HEK293T (cell line): ENCODE results near the gene PKM.

ENCODE experiments used
- CTCF ChIA-PET: fragments of 350-600 bp; formaldehyde crosslinking; extraction: SDS; loops from one replicate; lab custom pipeline; 2021; ENCODE audit warnings: antibody characterized with exemption, inconsistent platforms; lab: Yijun Ruan, JAX
- POLR2A ChIA-PET: fragments of 350-600 bp; formaldehyde crosslinking; extraction: SDS; loops from one replicate; lab custom pipeline; 2020; ENCODE audit warnings: antibody characterized with exemption, inconsistent platforms; lab: Yijun Ruan, JAX
- DNase-seq: peaks from one replicate; pipeline ENCODE4 v3.0.0; 2012; ENCODE audit warnings: mixed read lengths; ENCODE audit errors: extremely low spot score
- ARNT ChIP-seq: fragments of 450-650 bp; IDR thresholded peaks from 2 replicates; pipeline ENCODE4 v1.6.1; 2017; ENCODE audit warnings: mild to moderate bottlenecking
- BHLHE40 ChIP-seq: fragments of 450-650 bp; IDR thresholded peaks from 2 replicates; pipeline ENCODE4 v1.6.1; 2016; ENCODE audit warnings: mild to moderate bottlenecking, moderate library complexity, borderline replicate concordance
- CTBP1 ChIP-seq: fragments of 450-650 bp; IDR thresholded peaks from 2 replicates; pipeline ENCODE4 v1.6.1; 2016; ENCODE audit warnings: borderline replicate concordance
- ELF4 ChIP-seq: fragments of 450-650 bp; IDR thresholded peaks from 2 replicates; pipeline ENCODE4 v1.6.1; 2017; ENCODE audit warnings: antibody characterized with exemption
- FOXA1 ChIP-seq: fragments of 450-650 bp; IDR thresholded peaks from 2 replicates; pipeline ENCODE4 v1.6.1; 2016; ENCODE audit warnings: mild to moderate bottlenecking
- FOXK2 ChIP-seq: fragments of 450-650 bp; IDR thresholded peaks from 2 replicates; pipeline ENCODE4 v1.6.1; 2016; ENCODE audit warnings: mild to moderate bottlenecking
- FOXM1 ChIP-seq: fragments of 450-650 bp; IDR thresholded peaks from 2 replicates; pipeline ENCODE4 v1.6.1; 2017; ENCODE audit warnings: mild to moderate bottlenecking, borderline replicate concordance
- HDGF ChIP-seq: fragments of 450-650 bp; IDR thresholded peaks from 2 replicates; pipeline ENCODE4 v1.6.1; 2017; ENCODE audit warnings: antibody characterized with exemption, borderline replicate concordance
- L3MBTL2 ChIP-seq: fragments of 450-650 bp; conservative IDR thresholded peaks from 2 replicates; pipeline ENCODE4 v1.6.1; 2016; ENCODE audit warnings: mild to moderate bottlenecking
- LEF1 ChIP-seq: fragments of 450-650 bp; IDR thresholded peaks from 2 replicates; pipeline ENCODE4 v1.6.1; 2017; ENCODE audit warnings: mild to moderate bottlenecking, borderline replicate concordance
- NFRKB ChIP-seq: fragments of 450-650 bp; IDR thresholded peaks from 2 replicates; pipeline ENCODE4 v1.6.1; 2016; ENCODE audit warnings: mild to moderate bottlenecking, moderate library complexity
- SP1 ChIP-seq: fragments of 450-650 bp; IDR thresholded peaks from 2 replicates; pipeline ENCODE4 v1.6.1; 2017
- SUZ12 ChIP-seq: fragments of 450-650 bp; IDR thresholded peaks from 2 replicates; pipeline ENCODE4 v1.6.1; 2016; ENCODE audit warnings: mild to moderate bottlenecking
- TARDBP ChIP-seq: fragments of 450-650 bp; IDR thresholded peaks from 2 replicates; pipeline ENCODE4 v1.6.1; 2016
- ZNF384 ChIP-seq: fragments of 450-650 bp; IDR thresholded peaks from 2 replicates; pipeline ENCODE4 v1.6.1; 2016
- TF ChIP-seq, protein P1 (sequence below): fragments of 450-650 bp; IDR thresholded peaks from 2 replicates; pipeline ENCODE4 v1.6.1; 2016

Gene PKM

DNA sequence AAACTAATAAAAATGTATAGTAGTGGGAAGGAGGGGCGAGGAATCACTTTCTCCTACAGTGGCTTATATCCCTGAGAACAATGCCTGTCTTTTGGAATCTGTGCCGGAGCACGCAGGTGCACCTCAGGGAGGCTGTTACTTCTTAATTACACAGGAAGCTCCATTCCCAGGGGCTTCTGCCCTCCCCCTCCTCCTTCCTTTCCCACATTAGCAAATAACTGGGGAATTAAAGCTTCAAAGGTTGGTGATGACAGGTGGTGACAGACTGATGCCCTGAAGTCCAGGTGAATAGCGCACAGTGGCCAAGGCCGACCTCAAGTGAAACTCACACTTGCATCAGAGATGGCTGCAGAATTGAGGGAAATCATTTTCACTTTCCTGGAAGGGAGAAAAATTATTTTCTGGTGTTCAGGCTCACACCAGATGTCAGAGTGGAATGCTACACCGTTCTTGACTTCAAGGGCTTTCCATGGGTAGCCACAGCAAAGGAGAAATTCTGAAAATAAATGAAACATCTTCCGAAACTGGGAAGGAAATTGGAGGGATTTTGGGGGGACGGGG is 37.1 kb downstream of the PKM start:
- POLR2A ChIA-PET, result no interaction called here

DNA sequence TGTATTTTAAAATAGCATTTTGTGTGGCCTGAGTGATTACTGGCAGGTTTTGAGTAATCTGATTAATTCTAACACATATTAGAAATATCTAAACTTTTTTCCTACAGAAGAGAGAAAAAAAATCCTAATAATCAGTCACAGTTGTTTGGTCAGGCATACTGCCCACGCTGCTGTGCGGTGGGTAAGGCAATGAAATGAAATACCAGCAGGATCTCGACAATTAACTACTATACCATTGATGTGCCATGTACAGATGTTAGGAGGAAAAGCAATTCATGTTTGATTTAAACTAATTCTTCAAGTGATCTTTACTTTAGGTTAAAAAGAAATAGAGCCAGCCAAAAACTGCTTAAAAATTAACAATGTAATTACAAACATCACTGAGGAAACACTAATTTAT is 38.6 kb downstream of the PKM start:
- CTCF ChIA-PET, result no interaction called here
- POLR2A ChIA-PET, result no interaction called here
- no peak for DNase-seq
- TF ChIP-seq ARNT (no peak), FOXM1 (no peak), BHLHE40 (no peak), FOXK2 (no peak), SP1 (no peak), ELF4 (no peak), NFRKB (no peak), TARDBP (no peak), ZNF384 (no peak), L3MBTL2 (no peak), FOXA1 (no peak), CTBP1 (no peak), HDGF (no peak), SUZ12 (no peak), LEF1 (no peak)
- TF ChIP-seq, protein P1, sequence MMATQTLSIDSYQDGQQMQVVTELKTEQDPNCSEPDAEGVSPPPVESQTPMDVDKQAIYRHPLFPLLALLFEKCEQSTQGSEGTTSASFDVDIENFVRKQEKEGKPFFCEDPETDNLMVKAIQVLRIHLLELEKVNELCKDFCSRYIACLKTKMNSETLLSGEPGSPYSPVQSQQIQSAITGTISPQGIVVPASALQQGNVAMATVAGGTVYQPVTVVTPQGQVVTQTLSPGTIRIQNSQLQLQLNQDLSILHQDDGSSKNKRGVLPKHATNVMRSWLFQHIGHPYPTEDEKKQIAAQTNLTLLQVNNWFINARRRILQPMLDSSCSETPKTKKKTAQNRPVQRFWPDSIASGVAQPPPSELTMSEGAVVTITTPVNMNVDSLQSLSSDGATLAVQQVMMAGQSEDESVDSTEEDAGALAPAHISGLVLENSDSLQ, result no peak

More for the DNA sequence above, 37.1 kb downstream of the PKM start:
- CTCF ChIA-PET, result no interaction called here
- DNase-seq, result no peak
- TF ChIP-seq LEF1 (no peak), ZNF384 (no peak)

DNA sequence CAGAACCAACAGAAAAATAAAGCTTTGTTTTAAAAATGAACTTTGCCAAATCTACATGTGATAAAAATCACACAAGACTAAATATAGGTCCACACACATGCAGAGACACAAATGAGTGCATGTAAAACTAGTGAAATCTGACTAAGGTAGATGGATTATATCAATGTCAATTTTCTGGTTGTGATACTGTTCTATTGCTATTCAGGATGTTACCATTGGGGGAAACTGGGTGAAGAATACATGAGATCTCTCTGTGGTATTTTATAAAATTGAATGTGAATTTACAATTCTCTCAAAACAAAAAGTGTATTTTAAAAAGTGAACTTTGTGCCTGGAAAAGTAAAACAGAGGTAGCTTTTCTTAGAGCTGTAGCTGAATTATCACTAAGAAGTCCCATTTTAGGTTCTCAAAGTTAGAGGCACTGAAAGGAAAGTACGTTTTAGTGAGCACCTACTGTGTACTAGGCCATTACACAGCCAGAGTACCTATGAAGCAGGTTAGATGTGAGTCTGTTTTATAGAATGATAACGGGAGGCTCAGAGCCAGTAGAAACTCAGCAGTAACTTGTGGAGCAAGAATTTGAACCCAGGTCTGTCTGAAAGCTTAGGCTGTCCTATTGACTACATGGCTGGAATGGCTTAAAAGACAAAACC is 41.6 kb downstream of the PKM start:
- no peak for DNase-seq
- CTCF ChIA-PET, result interaction anchor here (0.9 kb wide), 1 partner anchor 12 kb away, joined by 3 read pairs; no protein-coding TSS in a partner anchor
- POLR2A ChIA-PET, result no interaction called here
- TF ChIP-seq, protein P1, result no peak
- TF ChIP-seq HDGF (no peak), FOXM1 (no peak), TARDBP (no peak), SUZ12 (no peak), SP1 (no peak), L3MBTL2 (no peak), CTBP1 (no peak), ARNT (no peak), ZNF384 (no peak), BHLHE40 (no peak), FOXA1 (no peak), FOXK2 (no peak), NFRKB (no peak), ELF4 (no peak), LEF1 (no peak)

DNA sequence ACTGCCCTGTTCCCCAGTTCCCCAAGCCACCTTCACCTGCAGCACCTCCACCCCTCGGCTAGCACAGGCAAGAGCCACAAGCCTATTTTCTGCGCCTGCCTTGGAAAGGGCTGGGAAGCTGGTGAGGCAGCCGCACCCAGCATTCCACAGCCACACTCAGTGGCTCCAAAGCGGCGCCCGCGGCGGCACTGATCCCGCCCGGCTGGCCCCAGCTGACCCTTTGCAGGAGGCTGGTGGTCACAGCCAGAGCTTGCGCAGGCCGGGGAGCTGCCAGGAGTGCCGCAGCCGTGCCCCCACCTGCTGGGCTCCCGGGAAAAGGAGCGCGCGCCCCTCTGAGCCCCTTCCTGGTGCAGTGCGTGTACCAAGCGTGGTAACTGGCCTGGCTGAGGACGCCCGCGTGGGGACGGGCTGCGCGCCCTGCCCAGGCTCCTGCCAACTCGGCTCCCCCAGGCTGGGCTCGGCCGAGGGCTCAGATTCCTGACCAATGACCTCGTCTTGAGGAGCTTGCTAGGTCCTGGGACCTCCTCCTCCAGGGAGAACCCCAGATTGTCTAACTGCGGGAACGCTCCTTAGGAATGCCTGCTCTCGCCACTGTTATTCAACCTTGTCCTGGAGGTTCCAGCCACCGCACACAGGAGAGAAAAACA is 46.7 kb downstream of the PKM start:
- TF ChIP-seq SUZ12 (no peak), ELF4 (no peak)

DNA sequence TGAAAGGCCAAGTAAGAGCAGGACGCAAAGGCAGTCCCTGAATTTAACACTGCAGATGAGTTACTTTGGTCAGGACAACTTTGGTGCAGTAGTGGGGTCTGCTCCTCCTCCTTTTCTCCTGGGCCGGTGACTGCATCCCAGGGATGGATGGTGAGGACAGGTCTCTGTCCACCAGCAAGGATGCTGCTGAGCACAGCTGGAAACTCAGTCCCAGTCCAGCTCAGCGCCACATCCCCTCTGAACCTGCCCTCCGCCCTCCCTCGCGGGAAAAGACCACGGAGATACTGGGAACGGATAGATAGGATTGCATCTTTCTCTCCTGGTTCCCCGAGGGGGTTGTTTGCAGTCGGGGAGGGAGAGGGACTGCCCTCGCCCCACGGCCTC is 47.2 kb downstream of the PKM start:
- ChIA-PET POLR2A (interaction anchor here (0.8 kb wide), 1 partner anchor 47 kb away, joined by 3 read pairs; no protein-coding TSS in a partner anchor), CTCF (no interaction called here)
- no peak for DNase-seq
- TF ChIP-seq ZNF384 (no peak), FOXM1 (no peak), LEF1 (no peak), FOXA1 (no peak), ARNT (no peak), SP1 (no peak), NFRKB (no peak), BHLHE40 (no peak), FOXK2 (no peak), TARDBP (no peak), SUZ12 (no peak), HDGF (no peak), CTBP1 (no peak), L3MBTL2 (no peak), ELF4 (no peak)
- TF ChIP-seq, protein P1, result no peak

More for the DNA sequence above, 46.7 kb downstream of the PKM start:
- no peak for DNase-seq
- ChIA-PET POLR2A (interaction anchor here (0.8 kb wide), 1 partner anchor 46 kb away, joined by 3 read pairs; no protein-coding TSS in a partner anchor), CTCF (interaction anchor here (0.9 kb wide), 1 partner anchor 441 kb away, joined by 3 read pairs; no protein-coding TSS in a partner anchor)

DNA sequence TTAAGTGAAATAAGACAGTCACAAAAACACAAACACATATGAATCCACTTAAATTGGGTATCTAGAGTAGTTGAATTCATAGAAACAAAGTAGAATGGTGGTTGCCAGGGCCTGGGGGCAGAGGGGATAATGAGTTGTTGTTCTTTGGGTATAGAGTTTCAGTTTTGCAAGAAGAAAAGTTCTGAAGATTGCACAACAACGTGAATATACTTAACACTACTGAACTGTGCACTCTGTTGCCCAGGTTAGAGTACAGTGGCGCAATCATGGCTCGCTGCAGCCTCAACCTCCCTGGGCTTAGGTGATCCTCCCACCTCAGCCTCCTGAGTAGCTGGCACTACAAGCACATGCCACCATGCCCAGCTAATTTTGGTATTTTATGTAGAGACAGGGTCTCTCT is 48.3 kb downstream of the PKM start:
- ChIA-PET CTCF (no interaction called here), POLR2A (no interaction called here)

More for the DNA sequence above, 48.3 kb downstream of the PKM start:
- TF ChIP-seq FOXM1, result no peak
- no peak for TF ChIP-seq SP1
- TF ChIP-seq FOXA1, result no peak
- TF ChIP-seq FOXK2, result no peak
- TF ChIP-seq ZNF384, result no peak
- no peak for TF ChIP-seq HDGF
- TF ChIP-seq ARNT, result no peak
- no peak for TF ChIP-seq BHLHE40
- no peak for TF ChIP-seq L3MBTL2
- no peak for TF ChIP-seq SUZ12
- no peak for TF ChIP-seq ELF4
- TF ChIP-seq, protein P1, result no peak
- TF ChIP-seq LEF1, result no peak
- no peak for TF ChIP-seq TARDBP
- no peak for TF ChIP-seq NFRKB
- no peak for DNase-seq
